ENCODE measurements around the gene ACER3.
"Not testable (repeated sequence)": the region's sequence is repeated elsewhere in the genome, so short reads cannot be mapped to it uniquely, and the experiment has no call there.

The ACER3 gene

DNA sequence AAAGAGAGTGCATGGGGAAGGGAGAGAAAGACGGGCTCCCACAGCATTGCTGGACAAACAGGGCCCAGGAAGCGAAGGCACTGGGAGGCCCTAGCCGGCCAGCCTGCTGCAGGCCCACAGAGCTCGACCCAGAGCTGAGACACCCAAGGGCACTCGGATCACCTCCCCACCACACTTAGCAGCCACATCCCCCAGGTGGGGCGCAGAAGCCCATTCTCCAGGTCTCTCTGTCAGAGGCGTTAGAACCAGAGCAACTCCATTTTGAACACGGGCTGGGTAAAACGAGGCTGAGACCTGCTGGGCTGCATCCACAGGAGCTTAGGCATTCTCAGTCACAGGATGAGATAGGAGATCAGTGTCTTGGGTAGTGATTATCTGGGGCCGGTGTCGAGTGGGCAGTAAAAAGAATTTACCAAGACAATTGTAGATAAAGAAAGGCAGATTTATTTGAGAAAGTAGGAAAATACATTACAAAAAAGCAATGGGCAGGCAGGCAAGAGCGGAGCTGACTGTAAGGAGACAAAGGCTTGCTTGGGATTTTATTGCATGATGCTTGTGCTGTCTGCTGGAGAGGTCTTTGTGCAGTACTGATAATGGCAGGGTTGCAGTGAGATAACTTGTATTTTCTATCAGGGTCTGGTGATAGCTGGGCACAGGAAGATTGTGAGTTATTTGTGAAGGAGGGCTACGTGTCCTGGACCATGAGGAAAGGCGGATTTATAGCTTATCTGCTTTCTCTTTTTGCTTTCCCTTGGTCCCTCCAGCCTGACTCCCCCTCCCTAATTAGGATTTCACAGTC is 192.7 kb downstream of the ACER3 start:
- Mint-ChIP-seq H3K4me1 (no peaks in the 10 kb centered on the region), H3K36me3 (no peaks in the 10 kb centered on the region), H3K9me3 (peaks cover 5% of the 10 kb centered on the region), H3K27ac (no peak overlapping the region), H3K4me3 (no peak overlapping the region), H3K27me3 (peaks cover 9% of the 10 kb centered on the region)
- ATAC-seq, result peak; percentile 50

GRCh38 chr11:77054084-77054483 is 193.4 kb downstream of the ACER3 start:
- Mint-ChIP-seq H3K36me3 (no peaks in the 10 kb centered on the region), H3K4me3 (no peak overlapping the region), H3K9me3 (peaks cover 5% of the 10 kb centered on the region), H3K27me3 (peaks cover 9% of the 10 kb centered on the region), H3K27ac (no peak overlapping the region), H3K4me1 (no peaks in the 10 kb centered on the region)
- ATAC-seq, result no peak

DNA sequence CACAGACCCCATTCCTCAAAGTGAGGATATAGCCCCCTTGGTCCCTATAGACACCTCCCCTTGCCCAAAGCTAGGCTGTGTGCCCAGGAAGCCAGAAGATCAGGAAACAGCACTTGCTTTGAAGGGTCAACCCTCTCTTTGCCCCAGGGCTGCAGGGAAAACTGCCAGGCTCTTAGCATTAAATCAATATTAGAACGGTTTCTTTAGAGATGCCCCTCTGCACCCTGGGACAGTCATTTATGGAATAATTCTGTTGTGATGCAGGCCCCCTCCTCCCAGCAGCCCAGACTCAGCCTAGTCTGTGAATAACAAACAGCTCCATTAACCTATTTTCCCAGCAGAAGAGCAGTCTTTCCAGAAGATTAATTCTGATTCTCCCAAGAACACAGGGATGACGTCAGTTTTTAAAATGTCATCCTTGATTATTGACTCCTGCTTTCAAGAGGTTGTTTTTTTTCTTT is 194.4 kb downstream of the ACER3 start:
- Mint-ChIP-seq H3K9me3 (peaks cover 5% of the 10 kb centered on the region), H3K4me1 (no peaks in the 10 kb centered on the region), H3K36me3 (no peaks in the 10 kb centered on the region), H3K27me3 (peaks cover 9% of the 10 kb centered on the region), H3K4me3 (no peak overlapping the region), H3K27ac (no peak overlapping the region)
- ATAC-seq, result no peak

DNA sequence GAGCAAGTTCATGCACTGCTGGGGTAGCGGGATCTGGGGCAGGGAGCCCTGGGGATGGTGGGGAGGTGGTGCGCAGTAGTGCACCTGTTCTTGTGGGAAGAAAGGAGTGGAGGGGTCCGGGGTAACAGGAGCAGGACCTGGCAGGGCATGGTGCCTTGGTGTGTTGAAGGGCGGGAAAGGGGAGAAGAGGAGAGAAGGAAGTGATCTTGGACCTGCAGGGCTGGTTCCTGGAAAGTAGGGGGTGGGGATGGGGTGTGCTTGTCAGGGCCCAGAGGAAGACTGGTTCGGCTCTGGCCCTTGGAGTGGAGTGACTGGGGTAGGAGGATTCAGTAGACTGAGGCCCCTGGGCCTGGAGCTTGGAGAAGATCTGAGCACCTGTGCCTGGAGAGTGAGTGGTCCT is 195.2 kb downstream of the ACER3 start:
- peaks cover 9% of the 10 kb centered on the region for H3K27me3 Mint-ChIP-seq
- peaks cover 5% of the 10 kb centered on the region for H3K9me3 Mint-ChIP-seq
- no peaks in the 10 kb centered on the region for H3K36me3 Mint-ChIP-seq
- no peak overlapping the region for H3K27ac Mint-ChIP-seq
- ATAC-seq, result no peak
- no peaks in the 10 kb centered on the region for H3K4me1 Mint-ChIP-seq
- H3K4me3 Mint-ChIP-seq, result no peak overlapping the region

- Mint-ChIP-seq H3K27me3 (peaks cover 9% of the 10 kb centered on the region), H3K36me3 (no peaks in the 10 kb centered on the region), H3K9me3 (peaks cover 5% of the 10 kb centered on the region), H3K27ac (no peak overlapping the region), H3K4me1 (no peaks in the 10 kb centered on the region), H3K4me3 (no peak overlapping the region)
- no peak for ATAC-seq
Observed at GRCh38 chr11:77056814-77057402, 196.2 kb downstream of the ACER3 start.

DNA sequence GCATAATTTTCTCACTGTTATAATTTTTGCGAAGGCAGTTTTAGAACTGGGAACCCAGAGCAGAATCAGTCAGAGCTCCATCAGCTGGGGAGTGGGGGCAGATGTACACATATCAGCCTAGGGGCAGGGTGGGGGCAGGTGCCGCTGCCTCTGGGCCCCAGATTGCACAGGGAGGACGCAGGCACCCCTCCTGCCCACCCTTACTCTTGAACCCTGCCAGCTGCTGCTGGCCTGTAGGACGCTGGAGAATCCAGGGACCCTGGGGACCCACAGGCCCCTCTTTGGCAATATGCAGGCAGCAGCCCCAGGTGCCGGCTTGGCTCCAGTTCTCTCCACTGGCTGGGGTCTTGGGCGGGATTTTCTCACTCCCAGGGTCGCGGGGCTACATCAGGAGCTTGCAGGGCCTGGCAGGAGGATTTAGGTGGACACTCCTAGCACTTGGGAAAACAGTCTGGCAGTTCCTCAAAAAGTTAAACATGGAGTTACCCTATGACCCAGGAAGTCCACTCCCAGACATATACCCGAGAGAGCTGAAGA is 197.3 kb downstream of the ACER3 start:
- Mint-ChIP-seq H3K27me3 (peaks cover 9% of the 10 kb centered on the region), H3K36me3 (no peaks in the 10 kb centered on the region), H3K4me3 (no peak overlapping the region), H3K4me1 (no peaks in the 10 kb centered on the region), H3K27ac (no peak overlapping the region), H3K9me3 (peaks cover 5% of the 10 kb centered on the region)
- no peak for ATAC-seq

DNA sequence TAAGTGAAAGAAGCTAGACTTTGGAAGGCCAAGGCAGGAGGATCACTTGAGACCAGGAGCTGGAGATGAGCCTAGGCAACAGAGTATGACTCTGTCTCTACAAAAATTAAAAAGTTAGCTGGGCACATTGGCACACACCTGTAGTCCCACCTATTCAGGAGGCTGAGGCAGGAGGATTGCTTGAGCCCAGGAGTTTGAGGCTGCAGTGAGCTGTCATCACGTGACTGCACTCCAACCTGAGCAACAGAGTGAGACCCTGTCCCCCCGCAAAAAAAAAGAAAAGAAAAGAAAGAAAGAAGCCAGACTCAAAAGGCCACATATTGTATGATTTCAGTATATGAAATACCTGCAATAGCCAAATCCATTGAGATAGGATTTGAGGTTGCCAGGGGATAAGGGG is 198.2 kb downstream of the ACER3 start:
- Mint-ChIP-seq H3K9me3 (peaks cover 5% of the 10 kb centered on the region), H3K27me3 (peaks cover 9% of the 10 kb centered on the region), H3K27ac (no peak overlapping the region), H3K36me3 (no peaks in the 10 kb centered on the region), H3K4me1 (no peaks in the 10 kb centered on the region), H3K4me3 (no peak overlapping the region)
- no peak for ATAC-seq

- Mint-ChIP-seq H3K36me3 (no peaks in the 10 kb centered on the region), H3K27ac (no peak overlapping the region), H3K4me1 (no peaks in the 10 kb centered on the region), H3K4me3 (no peak overlapping the region), H3K27me3 (peaks cover 9% of the 10 kb centered on the region), H3K9me3 (peaks cover 5% of the 10 kb centered on the region)
- no peak for ATAC-seq
Observed at GRCh38 chr11:77059806-77060205, 199.1 kb downstream of the ACER3 start.

- peaks cover 5% of the 10 kb centered on the region for H3K9me3 Mint-ChIP-seq
Observed at GRCh38 chr11:77060234-77060633, 199.5 kb downstream of the ACER3 start.

GRCh38 chr11:77061258-77061657 is 200.5 kb downstream of the ACER3 start:
- H3K9me3 Mint-ChIP-seq, H3K4me1 Mint-ChIP-seq, H3K36me3 Mint-ChIP-seq, H3K4me3 Mint-ChIP-seq, ATAC-seq, H3K27ac Mint-ChIP-seq, H3K27me3 Mint-ChIP-seq: not testable (repeated sequence)

More at GRCh38 chr11:77060234-77060633, 199.5 kb downstream of the ACER3 start:
- ATAC-seq, result no peak
- no peak overlapping the region for H3K27ac Mint-ChIP-seq
- H3K4me3 Mint-ChIP-seq, result no peak overlapping the region
- peaks cover 9% of the 10 kb centered on the region for H3K27me3 Mint-ChIP-seq
- H3K36me3 Mint-ChIP-seq, result no peaks in the 10 kb centered on the region
- no peaks in the 10 kb centered on the region for H3K4me1 Mint-ChIP-seq

DNA sequence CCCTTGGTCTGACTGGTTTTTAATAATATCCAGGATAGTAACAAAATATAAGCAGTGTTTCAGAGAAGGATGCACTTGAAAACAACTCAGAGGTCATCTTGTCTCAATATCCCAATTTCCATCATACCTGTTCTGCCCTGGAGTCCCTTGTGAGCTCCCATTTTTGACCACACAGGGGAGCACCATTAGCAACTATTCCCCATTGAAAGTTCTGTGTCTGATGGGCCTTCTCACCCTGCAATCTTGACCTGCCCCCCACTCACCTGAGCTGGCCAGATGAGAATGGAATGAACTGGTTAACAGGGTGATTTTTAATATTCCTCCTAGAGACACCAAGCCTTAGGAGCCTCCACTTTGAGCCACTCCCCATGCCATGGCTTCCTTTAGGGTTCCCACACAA is 202.2 kb downstream of the ACER3 start:
- Mint-ChIP-seq H3K27me3 (no peaks in the 10 kb centered on the region), H3K4me3 (no peak overlapping the region), H3K9me3 (no peaks in the 10 kb centered on the region), H3K27ac (no peak overlapping the region), H3K36me3 (no peaks in the 10 kb centered on the region), H3K4me1 (peaks cover 12% of the 10 kb centered on the region)
- ATAC-seq, result no peak

DNA sequence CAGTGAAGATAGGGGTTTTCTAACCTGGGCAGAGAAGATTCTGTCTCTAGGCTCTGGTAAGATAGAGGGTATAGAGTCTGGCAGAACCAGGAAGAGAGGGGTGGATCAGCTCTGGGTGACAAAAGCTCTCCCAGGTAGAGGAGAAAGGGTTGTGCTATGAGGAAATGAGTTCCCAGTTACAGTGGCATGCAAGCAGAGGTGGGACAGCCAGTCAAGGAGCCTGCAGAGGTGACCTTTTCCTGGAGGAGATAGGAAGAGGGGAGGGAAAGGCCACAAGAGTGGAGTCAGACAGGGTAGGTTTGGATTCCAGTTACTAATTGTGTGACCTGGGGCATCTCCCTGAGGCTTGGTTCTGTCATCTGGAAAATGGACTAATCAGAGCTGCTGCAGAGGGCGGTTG is 202.7 kb downstream of the ACER3 start:
- Mint-ChIP-seq H3K4me1 (peaks cover 12% of the 10 kb centered on the region), H3K36me3 (no peaks in the 10 kb centered on the region), H3K27me3 (no peaks in the 10 kb centered on the region), H3K27ac (no peak overlapping the region), H3K4me3 (no peak overlapping the region), H3K9me3 (no peaks in the 10 kb centered on the region)
- no peak for ATAC-seq

- H3K27ac Mint-ChIP-seq, result no peak overlapping the region
- ATAC-seq, result no peak
- no peaks in the 10 kb centered on the region for H3K36me3 Mint-ChIP-seq
- H3K9me3 Mint-ChIP-seq, result no peaks in the 10 kb centered on the region
- H3K4me1 Mint-ChIP-seq, result peaks cover 12% of the 10 kb centered on the region
- H3K27me3 Mint-ChIP-seq, result no peaks in the 10 kb centered on the region
- H3K4me3 Mint-ChIP-seq, result no peak overlapping the region
Observed at GRCh38 chr11:77063861-77064260, 203.1 kb downstream of the ACER3 start.

DNA sequence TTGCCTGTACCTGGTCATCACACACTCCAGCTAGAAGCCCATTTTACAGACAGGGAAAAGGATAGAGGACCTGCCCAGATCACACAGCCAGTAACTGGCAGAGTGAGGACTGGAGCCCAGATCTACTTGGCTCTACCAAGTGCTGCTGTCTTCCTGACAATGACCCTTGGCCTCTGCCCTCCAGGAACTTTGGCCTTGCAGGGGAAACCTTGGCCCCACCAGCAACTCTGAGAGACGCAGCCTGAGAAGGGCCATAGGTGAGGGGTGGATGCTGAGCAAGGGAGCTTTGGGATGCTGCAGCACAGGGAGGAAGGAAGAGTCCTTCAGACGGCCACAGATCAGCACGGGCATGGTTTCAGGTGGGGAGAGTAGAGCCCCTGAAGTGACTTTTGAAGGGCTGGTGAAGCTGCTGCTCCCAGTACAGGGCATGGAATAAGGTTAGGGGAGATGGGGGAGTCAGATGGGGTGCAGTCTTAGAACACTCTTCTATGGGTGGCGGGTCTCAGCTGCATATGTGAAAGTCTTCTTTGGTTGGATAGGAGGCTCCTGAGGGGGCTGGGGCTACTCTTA is 204.0 kb downstream of the ACER3 start:
- no peak for ATAC-seq
- Mint-ChIP-seq H3K4me3 (no peak overlapping the region), H3K36me3 (no peaks in the 10 kb centered on the region), H3K4me1 (peaks cover 12% of the 10 kb centered on the region), H3K9me3 (no peaks in the 10 kb centered on the region), H3K27me3 (no peaks in the 10 kb centered on the region), H3K27ac (no peak overlapping the region)

DNA sequence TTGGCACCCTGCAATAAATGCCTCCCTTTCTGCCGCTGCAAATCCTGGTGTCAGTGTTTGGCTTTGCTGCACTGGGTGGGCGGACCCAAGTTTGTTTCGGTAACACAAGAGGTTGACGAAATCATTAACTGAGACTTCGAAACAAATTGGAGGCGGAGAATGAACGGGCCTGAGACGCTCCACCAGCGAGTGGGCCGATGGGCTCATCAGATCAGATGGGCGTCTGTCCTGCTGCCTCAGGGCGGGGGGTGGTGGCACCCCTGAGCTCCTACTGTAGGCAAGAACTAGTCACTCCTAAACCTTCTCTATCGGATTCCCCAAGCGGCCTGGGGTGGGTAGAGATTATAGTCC is 205.1 kb downstream of the ACER3 start:
- H3K36me3 Mint-ChIP-seq, result no peaks in the 10 kb centered on the region
- H3K9me3 Mint-ChIP-seq, result no peaks in the 10 kb centered on the region
- peak overlapping the region; percentile 76 for H3K27ac Mint-ChIP-seq
- peak overlapping the region; percentile 86 for H3K4me3 Mint-ChIP-seq
- no peak for ATAC-seq
- peaks cover 12% of the 10 kb centered on the region for H3K4me1 Mint-ChIP-seq
- peaks cover 6% of the 10 kb centered on the region for H3K27me3 Mint-ChIP-seq
